Stimulated activated CD8-positive, alpha-beta memory T cell treated with anti-CD3 and anti-CD28 coated beads, Interleukin-2, amount 100 ng/mL, for 48 hours (primary cell): ENCODE data around the gene SLC6A16.
A peak's percentile ranks its signal among the peaks of the same experiment; 100 is the strongest.
"Not testable (repeated sequence)": the region's sequence is repeated elsewhere in the genome, so short reads cannot be mapped to it uniquely, and the experiment has no call there.

ENCODE experiments used
- DNase-seq, 2 donors: peaks; one replicate each; pipeline ENCODE4 v3.0.0-alpha.2; 2020; ENCODE audit warnings: low read depth in 2 of 2

The SLC6A16 gene

DNA sequence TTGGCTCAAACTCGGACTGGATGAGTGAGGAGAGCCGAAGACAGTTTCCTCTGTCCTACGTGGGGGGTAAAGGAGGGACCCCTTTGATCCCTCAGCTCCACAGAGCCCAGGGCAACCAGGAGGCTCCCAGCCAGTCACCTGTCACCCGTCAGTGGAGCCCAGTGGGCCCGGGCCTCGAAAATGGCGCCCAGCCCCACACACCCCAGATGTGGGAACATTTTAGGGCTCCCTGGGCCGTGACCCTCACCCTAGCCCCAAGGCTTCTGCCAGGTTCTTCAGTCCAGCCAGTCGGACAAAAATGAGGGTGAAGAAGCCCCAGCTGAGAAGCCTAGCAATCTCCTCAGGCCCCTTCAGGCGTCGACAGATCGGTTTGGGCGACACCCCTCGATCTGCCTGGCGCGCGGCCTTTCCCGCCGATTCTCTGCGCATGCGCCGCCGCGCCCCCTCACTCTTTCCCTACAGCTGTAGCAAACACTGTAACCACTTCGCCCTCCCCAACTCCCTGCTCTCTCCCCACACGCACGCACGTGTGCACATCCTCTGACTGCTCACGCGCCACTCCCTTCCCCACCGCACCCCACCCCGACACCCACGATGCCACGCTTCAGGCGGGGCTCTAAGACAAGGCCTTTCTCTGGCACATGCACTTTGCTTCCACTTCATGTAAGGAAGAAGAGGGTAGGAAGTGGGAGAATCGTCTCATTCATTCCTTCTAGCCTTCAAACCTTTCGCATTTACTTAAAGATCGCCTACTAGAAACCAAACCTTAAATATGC is at the start of gene SLC6A16:
Gene SLC6A16 (minus strand): TSS at position 391 of the 776 bp plus-strand sequence. CDS start 13,844 bp downstream, outside the sequence.
- no peak for DNase-seq

DNA sequence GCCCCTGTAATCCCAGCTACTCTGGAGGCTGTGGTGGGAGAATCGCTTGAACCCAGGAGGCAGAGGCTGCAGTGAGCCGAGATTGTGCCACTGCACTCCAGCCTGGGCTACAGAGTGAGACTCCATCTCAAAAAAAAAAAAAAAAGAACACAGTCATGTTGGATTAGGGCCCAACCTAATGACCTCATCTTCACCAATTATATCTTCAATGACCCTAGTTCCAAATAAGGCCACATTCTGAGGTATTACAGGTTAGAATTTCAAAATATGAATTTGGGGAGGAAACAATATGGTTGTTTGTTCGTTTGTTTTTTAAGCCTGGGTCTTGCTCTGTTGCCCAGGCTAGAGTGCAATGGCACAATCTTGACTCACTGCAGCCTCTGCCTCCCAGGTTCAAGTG is 48.2 kb upstream of the SLC6A16 start:
- not testable (repeated sequence) for DNase-seq

DNA sequence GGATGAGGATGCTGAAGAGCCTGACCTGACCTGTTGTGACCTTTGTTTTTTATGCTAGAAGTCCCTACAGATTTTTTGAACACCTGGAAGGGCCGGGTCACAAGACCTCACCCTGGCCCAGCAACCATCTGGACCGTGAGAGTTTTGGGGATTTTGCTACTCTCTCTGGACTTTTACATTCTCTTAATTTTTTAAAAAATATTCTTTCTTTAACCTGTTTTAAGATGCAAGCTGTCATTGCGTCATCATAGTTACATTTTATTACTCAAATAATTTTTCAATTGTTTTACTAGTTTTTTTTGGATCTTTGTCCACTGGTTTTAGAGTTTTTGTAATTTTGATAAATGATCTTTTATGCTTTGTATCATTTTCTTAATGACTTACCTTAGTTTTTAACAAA is 46.2 kb upstream of the SLC6A16 start:
- no peak for DNase-seq

DNA sequence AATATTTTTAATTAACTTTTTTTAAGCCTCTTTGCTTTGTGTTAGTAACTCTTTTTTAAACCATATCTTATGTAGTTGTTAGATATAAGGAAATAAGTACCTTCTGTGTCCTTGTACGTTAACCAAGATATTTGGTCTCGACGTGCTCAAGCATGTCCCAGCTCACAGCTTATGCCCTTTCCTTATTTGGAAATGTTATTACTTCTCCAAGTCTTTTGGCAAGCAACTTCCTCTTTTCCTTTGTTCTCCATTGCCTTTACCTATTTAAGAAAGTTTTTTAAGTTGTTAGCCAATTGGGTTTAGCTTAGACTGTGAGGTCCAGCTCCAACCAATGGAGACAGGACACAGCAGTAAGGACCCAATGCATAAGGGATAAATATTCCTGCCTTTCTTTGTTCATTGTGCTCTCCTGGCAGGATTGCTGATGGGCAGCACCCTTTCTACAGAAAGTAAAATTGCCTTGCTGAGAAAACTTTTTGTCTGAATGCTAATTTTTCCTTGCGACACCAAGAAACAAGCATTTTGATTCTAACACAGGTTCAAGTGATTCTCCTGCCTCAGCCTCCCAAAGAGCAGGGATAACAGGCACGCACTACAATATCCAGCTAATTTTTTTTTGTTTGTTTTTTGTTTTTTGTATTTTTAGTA is 43.8 kb upstream of the SLC6A16 start:
- DNase-seq, result no peak

DNA sequence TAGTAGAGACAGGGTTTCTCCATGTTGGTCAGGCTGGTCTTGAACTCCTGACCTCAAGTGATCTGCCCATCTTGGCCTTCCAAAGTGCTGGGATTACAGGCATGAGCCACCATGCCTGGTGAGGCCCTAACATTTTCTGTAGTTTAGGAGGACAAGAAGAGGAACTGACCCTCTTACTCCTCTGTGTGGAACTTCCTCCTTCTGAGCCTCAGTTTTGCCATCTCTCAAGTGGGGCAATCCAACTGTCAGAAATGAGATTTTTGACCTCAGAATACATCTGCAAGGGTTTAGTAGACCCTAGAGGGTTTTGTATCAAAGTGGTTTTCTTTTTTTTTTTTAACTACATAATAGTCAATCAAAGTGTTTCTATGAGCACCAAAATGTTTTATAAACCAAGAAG is 41.1 kb upstream of the SLC6A16 start:
- DNase-seq, result no peak

DNA sequence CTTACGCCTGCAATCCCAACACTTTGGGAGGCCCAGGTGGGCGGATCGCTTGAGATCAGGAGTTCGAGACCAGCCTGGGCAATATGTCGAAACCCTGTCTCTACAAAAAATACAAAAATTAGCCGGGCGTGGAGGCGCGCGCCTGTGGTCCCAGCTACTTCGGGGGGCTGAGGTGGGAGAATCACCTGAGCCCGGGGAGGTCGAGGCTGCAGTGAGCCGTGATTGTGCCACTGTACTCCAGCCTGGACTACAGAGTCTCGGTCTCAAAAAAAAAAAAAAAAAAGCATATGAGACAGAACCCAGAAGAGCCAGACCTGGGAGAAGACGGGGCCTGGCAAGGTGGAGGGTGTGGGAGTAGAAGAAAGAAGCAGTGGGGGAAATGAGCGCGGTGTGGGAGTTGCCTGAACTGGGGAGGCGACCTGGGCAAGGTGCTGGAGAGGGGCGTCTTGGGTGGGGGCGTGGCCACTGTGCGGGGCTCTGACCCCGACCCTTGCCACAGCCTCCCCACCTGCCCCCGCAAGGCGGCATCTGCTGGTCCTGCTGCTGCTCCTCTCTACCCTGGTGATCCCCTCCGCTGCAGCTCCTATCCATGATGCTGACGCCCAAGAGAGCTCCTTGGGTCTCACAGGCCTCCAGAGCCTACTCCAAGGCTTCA is 39.2 kb upstream of the SLC6A16 start:
- DNase-seq, result no peak

DNA sequence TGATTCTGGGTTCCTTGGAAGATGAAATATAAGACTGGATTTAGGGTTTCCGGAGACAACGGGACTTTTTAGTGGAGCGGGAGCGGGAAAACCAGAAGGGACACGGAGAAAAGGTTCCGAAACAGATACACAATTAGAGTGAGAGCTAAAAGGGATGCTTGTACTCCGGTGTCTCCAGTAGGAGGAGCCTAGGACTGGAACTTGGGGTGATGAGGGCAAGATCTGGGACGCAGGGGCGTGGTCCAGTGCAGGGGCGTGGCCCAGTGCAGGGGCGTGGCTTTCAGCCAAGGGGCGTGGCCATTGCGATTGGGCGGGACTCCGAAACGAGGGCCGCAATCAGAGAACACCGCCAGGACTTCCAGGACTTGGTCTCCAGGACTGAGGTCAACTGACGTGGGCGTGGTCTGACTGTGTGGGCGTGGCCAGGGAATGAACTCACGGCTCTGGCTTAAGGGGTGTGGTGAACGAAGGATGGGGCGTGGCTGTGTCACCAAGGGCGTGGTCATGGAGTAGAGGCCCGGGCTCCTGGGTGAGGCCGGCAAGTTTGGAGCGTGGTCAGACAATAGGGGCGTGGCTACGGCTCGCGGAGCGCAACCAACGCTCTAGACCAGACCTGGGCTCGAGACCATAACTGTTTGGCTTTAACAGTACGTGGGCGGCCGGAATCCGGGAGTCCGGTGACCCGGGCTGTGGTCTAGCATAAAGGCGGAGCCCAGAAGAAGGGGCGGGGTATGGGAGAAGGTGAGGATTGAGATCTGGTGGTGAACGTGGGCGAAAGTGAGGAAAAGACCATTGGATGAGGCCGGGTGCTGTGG is 38.5 kb upstream of the SLC6A16 start, which contains the start of gene DKKL1:
Gene DKKL1 (plus strand): TSS at position 610 of the 815 bp plus-strand sequence. CDS start 122 bp downstream, at position 732.
- peak; percentile 68 to 88 for DNase-seq

DNA sequence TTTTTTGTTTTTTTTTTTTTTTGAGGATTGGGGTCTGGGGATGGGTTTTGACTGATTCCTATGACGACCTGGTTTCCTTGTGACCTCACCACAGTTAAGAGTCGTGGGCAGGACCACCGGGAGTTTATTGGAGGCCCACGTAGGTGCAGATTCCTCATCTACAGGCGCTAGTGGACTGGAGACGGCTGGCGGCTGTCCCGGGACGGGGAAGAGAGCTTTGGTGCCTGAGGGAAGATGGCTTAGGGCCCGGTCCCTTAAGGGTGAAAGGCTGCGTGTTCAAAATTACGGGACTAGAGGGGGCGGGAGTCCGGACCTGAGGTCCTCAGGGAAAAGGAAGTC is 37.9 kb upstream of the SLC6A16 start:
- DNase-seq, result no peak

DNA sequence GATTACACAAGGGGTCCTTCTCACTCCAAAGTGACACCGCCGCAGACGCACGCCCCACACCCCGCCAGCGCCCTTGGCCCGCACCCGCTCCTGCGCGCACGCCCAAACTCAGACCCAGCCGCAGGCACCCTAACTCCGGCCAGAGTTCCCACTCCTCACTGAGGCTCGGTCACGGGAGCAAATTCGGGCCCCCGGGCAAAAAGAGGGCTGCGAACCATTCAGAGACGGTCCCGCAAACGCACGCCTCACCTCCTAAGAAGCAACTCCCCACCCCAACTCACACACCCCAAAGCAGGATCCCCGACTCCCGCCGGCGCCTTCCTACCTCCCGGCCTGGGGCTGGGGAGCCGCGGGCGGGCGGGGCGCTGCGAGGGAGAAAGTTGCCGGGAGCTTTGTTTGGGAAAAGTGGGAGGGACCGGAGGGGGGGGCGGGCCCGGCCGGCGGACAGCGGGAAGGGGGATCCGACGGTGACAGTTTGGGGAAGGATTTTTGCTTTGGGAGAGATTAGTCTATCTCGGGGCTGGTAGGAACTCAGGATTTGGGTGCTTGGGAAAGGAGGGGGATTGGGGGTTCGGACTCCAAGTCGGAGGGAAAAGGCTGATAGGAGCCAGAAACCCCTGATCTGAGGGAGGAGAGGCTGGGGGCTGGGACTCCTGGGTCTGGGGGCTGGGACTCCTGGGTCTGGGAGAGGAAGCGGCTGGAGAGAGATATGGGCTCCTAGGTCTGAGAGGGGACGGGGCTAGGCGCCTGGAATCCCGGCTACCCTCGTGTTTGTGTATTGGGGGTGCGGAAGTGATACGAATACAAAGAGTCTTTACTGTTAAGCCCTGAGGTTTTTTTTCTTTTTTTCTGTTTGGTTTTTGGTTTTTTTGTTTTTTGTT is 37.3 kb upstream of the SLC6A16 start, which contains the start of gene TEAD2:
Gene TEAD2 (minus strand): TSS at position 369 of the 881 bp plus-strand sequence. CDS start 2,341 bp downstream, outside the sequence.
- DNase-seq, result no peak

DNA sequence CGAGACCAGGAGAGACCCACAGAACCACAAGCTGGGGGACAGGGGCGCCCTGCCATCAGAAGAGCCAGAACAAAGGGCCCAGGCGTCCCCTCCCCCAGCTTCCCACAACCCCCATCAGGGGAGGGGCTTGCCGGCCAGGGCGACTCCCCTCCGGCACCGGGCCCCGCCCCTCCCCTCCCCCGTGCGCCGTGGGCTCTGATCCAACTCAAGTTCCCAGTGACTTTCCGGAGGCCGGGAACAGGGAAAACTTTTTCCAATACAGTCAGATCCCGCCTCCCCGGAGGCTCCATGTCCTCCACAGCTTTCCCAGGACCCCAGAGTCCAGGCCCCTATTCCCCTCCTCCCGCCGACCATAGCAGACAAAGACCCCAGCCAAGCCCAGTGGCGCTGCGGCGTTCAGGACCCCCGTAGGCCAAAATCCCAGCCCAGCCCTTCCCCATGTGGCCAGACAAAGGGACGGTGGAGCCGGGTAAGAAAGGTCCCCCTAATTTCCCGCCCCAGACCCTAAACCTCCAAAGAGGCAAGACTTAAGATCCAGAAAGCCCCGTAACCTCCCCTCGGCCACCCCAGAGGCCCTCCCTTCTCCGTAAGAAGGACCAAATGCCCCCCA is 36.6 kb upstream of the SLC6A16 start:
- DNase-seq, result no peak

DNA sequence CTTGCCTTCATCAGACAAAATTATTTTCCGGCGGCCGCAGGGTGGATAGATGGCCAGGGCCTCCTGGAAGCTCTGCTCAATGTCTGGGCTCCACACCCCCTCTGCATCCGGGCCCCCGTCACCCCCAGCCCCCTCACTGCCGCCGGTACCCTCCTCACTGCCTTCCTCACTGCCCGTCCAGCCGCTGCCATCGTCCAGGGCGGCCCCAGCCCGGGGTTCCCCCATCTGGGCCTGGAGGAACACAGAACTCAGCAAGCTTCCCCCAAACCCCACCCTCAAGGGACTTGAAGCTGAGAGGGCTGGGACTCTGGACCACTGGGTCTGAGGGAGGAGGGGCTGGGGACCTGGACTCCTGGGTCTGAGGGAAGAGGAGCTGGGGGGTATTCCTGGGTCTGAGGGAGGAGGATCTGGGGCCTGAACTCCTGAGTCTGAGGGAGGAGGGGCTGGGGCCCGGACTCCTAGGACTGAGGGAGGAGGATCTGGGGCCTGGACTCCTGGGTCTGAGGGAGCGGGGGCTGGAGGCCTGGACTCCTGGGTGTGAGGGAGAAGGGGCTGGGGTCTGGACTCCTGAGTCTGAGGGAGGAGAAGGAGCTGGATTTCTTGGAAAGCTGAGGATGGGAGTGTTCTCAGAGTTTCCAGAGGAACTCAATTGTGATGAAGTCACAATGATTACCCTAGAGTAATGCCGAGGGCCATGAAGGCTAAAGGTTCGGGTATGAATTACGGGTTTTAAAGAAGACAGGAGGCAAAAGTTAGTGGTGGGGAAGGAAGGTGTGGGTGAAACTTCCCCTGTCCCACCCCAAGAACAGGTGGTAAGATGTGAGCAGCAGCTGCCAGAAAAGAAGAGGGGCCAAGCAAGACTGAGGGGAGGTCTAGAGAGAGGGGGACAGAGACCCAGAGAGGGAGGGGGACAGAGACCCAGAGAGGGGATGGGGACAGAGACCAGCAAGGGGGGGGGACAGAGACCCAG is 35.1 kb upstream of the SLC6A16 start:
- DNase-seq, result no peak

DNA sequence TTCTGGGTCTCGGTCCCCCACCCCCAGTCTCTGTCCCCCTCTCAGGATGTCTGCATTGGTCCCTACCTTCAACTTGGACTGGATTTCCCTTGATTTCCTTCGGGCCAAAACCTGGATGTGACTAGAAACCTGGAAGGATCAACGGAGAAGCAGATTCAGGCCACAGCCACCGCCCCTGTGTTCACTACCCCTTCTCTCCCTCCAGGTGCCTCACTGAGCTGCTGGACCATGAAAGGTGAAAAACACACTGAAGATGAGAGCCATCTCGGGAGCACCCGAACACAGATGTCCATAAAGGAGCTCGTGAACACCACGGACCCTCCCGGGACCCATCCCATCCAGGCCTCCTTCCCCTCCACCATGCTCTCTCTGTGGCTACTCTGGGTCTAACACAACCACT is 32.2 kb upstream of the SLC6A16 start:
- no peak for DNase-seq

DNA sequence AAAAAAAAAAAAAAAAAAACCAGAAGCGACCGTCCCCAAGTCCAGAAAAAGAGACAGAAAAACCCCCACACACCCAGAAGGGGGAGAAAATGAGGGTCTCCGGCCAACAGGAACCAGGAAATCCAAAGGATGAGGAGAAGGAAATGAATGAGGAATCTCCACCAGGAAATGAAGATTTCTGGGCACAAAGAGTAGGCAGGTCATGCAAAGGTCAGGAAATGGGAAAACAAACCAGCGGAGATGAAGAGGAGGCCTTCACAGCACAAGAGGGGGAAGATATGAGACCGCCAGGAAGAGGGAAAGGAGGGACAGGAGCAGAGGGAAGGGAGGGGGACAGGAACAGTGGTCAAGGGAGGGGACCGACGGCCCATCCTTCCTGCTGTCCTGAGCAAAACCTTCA is 31.4 kb upstream of the SLC6A16 start:
- no peak for DNase-seq

DNA sequence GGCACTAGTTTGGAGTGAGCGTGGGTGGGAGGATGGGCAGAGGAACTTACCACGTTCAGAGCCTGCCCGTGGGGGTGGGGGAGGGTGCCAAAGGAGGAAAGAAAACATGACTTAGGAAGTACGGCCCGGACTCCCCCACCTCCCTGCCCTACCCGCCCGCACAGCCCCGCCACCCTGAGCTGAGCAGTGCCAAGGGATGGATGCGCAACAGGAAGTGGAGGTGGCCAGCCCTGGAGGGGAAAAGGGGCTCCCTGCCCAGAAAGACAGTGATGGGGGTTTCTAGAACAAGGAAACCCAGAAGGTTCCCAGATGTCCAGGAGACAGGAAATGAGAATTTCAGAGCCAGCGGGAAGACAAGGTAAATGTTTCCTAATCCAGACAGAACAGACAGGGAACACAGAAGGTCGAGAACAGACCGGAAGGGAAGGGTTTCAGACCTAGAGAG is 30.9 kb upstream of the SLC6A16 start:
- no peak for DNase-seq

DNA sequence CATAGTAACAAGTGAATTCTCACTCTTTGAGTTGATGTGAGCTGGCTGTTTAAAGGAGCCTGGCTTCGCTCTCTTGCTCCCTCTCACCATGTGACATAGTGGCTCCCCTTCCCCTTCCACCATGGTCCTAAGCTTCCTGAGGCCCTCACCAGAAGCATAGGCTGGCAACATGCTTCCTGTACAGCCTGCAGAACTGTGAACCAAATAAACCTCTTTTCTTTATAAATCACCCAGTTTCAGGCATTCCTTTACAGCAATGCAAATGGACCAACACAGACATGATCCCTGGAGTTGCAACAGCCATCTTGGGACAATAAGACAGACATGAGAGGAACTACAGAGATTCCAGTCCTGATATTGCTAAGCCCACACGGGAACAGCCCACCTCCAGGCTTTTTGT is 24.6 kb upstream of the SLC6A16 start:
- no peak for DNase-seq

DNA sequence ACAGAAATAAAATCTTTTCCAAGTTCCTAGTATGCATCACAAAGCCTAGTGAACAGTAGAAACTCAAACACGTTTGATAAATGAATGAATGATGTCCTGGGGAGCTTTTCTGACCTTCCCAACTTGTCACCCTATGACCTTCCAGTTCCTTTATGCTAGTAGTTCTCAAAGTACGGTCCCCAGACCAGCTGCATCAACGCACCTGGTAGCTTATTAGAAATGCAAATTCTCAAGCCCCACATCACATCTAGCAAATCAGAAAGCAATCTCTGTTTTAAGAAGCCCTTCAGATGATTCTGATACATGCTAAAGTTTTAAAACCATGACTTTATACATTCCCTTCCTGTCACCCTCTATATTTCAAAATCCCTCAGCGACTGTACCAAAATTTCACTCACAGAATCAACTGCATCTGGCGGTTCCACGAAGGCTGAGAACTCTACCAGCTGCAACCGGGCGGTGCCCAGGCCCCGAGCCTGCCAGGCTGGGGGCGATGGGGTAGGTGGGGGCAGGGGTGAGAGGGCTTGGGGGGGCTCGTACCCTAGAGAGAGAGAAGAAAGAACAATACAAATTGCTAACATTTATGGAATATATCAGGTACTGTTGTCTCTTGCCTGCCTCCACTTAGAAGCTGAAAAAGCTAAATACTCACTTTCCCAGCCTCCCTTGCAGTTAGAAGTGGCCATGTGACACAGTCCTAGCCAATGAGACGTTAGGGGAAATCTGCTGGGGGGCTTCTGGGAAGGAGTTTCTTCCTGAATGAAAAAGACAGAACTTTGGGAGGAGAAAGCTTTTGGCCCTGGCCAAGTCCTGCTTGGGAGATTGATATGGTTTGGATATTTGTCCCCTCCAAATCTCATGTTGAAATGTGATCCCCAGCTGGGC is 23.6 kb upstream of the SLC6A16 start:
- DNase-seq, result no peak

DNA sequence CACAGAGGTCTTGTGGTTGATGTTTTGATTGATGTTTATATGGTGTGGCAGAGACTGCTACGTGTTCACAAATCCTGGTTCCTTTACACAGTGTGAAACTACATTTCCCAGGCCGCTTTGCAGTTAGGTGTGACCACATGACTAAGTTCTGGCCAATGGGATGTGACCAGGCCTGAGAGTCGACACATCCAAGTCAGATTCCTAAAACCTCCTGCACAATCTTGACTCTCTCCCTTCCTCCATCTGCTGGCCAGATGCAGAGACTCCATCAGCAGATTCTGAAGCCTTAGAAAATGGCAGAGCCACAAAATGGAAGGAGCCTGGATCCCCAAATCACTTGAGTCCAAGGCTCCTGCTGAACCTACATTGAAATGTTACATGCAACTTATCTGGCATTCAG is 22.8 kb upstream of the SLC6A16 start:
- DNase-seq, result no peak

DNA sequence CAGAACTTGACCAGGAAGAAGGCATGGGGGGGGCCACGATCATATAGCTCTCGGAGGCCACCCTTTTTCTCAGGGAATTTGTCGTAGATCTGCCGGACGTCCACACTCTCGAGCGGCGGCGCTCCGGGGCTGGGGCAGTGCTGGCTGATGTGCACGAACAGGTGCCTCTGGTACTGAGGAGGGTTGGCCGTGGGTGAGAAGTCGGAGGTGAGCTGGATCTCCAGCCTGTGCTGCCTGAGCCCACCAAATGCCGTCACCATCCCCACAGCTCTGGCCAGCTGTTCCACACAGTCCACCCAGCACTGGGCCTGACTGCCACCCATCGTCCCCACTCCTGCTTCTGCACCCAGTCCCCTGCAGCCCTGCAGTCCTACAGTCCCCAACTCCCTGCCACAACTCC is 22.2 kb upstream of the SLC6A16 start:
- DNase-seq, result no peak
